GM18907 (cell line): Measurements from ENCODE around the gene SOD1.
A peak's percentile ranks its signal among the peaks of the same experiment; 100 is the strongest.
"Not testable (repeated sequence)": the region's sequence is repeated elsewhere in the genome, so short reads cannot be mapped to it uniquely, and the experiment has no call there.

Experiments used
- ATAC-seq: cut with Tn5 transposase; IDR thresholded peaks from one replicate; pipeline ENCODE4 v1.9.1; 2021; ENCODE audit warnings: mild to moderate bottlenecking, moderate library complexity; ENCODE audit not compliant: unreplicated experiment

Gene SOD1

GRCh38 chr21:31654821-31655580, 4.5 kb upstream of the SOD1 start:
- ATAC-seq: not testable (repeated sequence)

DNA sequence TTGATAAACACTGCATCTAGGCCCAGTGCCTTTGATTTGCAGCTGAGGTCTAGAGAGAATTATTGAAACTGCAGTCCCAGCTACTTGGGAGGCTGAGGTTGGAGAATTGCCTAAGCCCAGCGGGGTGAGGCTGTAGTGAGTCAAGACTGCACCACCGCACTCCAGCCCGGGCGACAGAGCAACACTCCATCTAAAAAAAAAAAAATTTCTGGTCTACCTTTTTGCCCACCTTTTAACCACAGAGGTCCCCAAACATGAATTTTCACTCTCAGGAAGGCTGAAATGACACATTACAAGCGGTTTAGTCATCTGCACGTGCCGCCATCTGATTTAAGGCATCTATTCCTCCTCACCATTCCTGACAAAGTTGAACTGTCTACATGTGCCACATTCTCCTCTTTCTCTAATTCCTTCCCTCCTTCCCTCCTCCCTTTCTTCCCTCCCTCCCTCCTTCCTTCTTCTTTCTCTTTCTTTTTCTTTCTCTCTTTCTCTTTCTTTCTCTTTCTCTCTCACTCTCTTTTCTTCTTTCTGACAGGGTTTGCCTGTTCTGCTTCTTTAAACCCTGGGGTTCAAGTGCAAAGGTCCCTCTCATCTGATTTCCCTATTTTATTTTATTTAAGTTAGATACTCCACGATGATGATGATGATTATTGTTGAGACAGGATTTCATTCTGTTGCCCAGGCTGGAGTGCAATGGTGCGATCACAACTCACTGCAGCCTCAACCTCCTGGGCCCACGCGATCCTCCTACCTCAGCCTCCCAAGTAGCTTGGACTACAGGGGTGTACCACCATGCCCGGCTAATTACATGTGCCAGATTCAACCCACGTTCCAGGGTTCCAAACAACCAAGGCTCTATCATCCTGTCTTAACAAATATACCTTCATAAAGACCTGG, 3.0 kb upstream of the SOD1 start:
- ATAC-seq: no peak

DNA sequence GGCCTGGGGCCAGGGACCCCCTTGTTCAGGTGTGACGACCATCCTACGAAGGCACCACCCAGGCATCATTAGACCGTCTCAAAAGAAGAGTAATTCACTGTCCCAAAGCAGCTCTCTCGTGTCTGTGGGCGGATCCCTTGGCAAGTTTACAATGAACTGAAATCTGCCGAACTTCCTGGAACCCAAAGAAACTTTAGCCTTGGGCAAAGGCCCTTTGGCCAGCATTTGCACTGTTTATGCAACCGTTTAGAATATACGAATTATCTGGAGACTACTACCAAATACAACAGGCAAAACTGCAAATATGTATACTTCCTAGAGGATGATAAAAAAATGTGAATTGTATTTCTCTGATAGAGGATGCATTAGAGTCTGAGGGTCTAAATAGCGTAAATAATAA, 1.4 kb upstream of the SOD1 start:
- no peak for ATAC-seq

GRCh38 chr21:31659286-31659535, 282 bp upstream of the SOD1 start:
- no peak for ATAC-seq

GRCh38 chr21:31660259-31660565, 719 bp downstream of the SOD1 start:
- ATAC-seq: peak; percentile 40

DNA sequence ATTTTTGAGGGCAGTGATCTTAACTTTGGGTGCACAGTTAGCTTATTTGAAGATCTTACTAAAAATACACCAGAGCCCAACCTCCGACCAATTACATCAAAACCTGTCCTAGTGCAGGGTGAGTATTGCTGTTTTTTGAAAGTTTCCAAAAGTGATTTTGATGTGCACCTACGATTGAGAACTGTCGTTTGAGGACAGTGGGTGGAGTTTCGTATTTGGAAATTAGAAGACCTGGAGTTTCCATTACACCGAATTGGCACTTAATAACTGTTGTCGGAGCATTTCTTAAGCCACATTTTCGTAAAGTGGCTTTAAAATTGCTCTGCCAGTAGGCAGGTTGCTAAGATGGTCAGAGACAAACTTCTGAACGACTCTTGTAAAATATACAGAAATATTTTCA, 1.1 kb downstream of the SOD1 start:
- no peak for ATAC-seq

- ATAC-seq: no peak
Observed at GRCh38 chr21:31663584-31664249, 4.2 kb downstream of the SOD1 start.

GRCh38 chr21:31665397-31665796, 5.9 kb downstream of the SOD1 start:
- no peak for ATAC-seq

DNA sequence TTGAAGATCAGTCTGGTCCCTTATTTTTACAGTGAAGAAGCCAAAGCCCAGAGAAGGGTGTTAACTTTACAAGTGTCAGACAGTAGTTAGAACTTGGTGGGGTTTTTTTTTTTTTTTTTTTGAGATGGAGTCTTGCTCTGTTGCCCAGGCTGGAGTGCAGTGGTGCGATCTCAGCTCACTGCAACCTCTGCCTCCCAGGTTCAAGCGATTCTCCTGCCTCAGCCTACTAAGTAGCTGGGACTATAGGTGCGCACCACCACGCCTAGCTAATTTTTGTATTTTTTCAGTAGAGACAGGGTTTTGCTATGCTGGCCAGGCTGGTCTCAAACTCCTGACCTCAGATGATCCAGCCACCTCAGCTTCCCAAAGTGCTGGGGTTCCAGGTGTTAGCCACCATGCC, 6.4 kb downstream of the SOD1 start:
- ATAC-seq: not testable (repeated sequence)

- no peak for ATAC-seq
Observed at GRCh38 chr21:31666445-31667010, 7.0 kb downstream of the SOD1 start.

GRCh38 chr21:31667132-31667531, 7.6 kb downstream of the SOD1 start:
- no peak for ATAC-seq

- ATAC-seq: no peak
Observed at GRCh38 chr21:31667639-31668038, 8.1 kb downstream of the SOD1 start.

GRCh38 chr21:31668651-31669491, 9.4 kb downstream of the SOD1 start:
- ATAC-seq: peak; percentile 38

- no peak for ATAC-seq
Observed at GRCh38 chr21:31670070-31670469, 10.6 kb downstream of the SOD1 start.

DNA sequence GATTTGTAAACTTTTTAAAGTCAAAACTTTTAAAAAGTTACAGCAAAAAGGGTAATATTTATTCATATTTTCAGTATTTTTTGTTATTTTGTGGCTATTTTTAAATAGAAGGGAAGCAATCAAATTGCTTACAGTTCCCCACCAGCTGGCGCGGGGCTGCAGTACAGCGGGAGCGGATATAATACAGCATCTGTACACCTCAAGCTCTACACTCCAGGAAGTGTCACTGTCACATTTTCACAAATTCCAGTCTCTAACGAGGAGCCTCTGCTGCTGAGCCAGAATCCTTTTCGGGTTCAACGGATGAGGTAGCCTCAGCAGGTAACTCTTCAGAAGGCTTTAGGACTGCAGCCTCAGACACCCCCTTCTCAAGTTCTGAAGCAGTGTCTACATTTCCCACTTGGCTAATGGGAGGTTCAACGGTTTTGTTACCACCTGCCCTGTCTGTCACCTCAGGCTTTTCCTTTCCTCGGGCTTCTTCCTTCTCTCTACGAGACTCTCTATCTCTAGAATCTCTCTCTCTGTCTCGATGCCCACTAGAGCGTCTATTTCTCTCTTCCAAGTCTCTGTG, 11.7 kb downstream of the SOD1 start:
- no peak for ATAC-seq

DNA sequence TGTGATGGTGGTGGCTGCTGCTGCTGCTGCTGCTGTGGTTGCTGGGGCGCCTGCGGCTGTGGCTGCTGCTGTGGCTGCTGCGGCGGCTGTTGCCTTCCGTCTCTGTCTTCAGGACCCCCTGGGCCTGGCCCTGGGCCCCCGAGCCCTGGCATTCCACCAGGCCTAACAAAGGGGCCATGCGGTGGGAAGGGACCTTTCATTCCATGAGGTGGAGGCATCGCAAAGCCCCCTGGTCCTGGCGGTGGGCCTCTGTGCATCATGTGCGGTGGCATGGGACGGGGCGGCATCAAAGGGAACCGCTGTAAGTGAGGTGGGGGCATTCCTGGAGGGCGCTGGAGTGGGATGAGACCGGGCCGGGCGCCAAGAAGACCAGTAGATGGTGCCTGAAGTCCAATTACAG, 12.4 kb downstream of the SOD1 start:
- ATAC-seq: no peak

- no peak for ATAC-seq
Observed at GRCh38 chr21:31673321-31673912, 13.9 kb downstream of the SOD1 start.

- ATAC-seq: no peak
Observed at GRCh38 chr21:31675318-31675717, 15.8 kb downstream of the SOD1 start.

DNA sequence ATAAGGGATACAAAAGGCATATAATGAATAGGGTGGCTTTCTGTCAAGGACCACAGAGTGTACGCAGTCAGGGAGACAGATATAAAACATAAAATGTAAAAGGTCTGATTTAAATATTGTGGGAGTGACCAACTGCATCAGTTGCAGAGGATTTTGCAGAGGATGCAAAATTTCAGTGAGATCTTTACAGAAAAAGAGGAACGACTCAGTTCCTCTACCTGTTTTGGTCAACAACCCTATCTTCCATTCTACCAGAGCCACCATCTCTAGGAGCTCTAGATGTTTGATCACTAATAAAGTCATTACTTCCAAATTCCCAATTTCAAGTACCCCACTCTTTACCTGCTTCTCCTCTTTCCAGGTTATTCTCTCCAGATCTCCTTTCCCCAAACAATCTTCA, 16.5 kb downstream of the SOD1 start:
- ATAC-seq: no peak

- ATAC-seq: no peak
Observed at GRCh38 chr21:31677047-31677446, 17.6 kb downstream of the SOD1 start.
